GM21515 (cell line): ENCODE measurements around the gene CKAP5.
A peak's percentile ranks its signal among the peaks of the same experiment; 100 is the strongest.
"Not testable (repeated sequence)": the region's sequence is repeated elsewhere in the genome, so short reads cannot be mapped to it uniquely, and the experiment has no call there.

Experiments used
- ATAC-seq: cut with Tn5 transposase; IDR thresholded peaks from one replicate; pipeline ENCODE4 v1.9.1; 2021; ENCODE audit not compliant: unreplicated experiment

CKAP5 gene

DNA sequence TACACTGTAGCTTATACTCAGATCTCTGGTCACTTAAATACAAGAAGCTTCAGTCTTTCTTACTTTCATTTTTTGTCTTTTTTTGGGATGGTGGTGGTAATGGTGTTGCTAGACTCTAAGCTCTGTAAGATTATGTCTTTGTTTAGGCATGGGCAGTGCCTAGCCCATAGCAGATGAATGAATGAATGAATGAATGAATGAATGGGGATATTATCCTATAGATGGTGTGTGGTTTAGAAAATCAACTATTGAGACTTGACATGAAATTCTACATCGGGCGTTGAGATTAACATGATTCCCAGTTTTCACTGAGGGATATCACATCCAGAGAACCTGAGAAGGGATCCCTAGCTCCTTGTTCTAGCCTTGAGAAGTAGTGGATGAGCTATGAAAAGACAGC is 9.8 kb upstream of the CKAP5 start:
- ATAC-seq, result no peak

DNA sequence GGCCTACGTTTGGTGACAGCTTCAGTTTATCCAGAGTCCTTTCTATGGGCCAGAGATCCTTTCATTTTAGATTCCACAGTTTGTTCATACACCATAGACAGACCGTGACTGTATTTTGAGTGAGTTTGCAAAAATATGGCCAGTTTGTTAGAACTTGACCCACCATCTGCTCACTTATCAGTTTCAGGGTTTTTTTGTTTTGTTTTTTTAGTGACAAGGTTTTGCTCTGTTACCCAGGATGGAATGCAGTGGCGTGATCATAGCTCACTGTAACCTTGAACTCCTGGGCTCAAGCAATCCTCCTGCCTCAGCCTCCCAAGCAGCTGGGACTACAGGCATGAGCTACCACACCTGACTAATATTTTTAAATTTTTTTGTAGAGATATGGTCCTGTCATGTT is 9.1 kb upstream of the CKAP5 start:
- ATAC-seq, result no peak

- ATAC-seq, result no peak
Observed at GRCh38 chr11:46850829-46851380, 4.8 kb upstream of the CKAP5 start.

GRCh38 chr11:46849631-46850030 is 3.6 kb upstream of the CKAP5 start:
- ATAC-seq, result no peak

- ATAC-seq, result no peak
Observed at GRCh38 chr11:46846510-46846830, 390 bp upstream of the CKAP5 start.

DNA sequence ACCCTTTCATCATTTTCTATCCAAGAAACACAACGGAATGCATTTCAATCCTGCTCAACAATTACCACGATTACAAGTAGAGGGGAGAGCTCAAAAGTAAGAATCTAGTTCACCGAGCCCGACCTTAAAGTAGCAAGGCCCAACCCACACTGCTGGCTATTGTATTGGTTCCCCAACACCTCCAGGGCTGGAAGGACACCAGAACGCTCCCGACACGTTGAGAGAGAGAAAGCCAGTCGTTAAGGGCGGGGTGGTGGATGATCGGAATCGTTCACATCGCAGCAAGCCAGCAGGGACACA is 690 bp downstream of the CKAP5 start:
- ATAC-seq, result no peak

GRCh38 chr11:46840116-46840515 is 6.0 kb downstream of the CKAP5 start:
- no peak for ATAC-seq

DNA sequence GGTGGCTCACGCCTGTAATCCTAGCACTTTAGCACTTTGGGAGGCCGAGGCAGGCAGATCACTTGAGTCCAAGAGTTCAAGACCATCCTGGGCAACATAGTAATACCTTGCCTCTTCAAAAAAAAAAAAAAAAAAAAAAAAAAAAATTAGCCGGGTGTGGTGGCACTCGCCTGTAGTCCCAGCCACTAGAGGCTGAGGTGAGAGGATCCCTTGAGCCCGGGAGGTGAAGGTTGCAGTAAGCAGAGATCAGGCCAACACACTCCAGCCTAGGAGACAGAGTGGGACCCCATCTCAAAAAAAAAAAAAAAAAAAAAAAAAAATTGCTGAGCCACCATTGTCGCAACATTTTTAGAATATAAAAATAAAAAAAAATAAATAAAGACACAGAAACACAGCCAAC is 7.6 kb downstream of the CKAP5 start:
- no peak for ATAC-seq

DNA sequence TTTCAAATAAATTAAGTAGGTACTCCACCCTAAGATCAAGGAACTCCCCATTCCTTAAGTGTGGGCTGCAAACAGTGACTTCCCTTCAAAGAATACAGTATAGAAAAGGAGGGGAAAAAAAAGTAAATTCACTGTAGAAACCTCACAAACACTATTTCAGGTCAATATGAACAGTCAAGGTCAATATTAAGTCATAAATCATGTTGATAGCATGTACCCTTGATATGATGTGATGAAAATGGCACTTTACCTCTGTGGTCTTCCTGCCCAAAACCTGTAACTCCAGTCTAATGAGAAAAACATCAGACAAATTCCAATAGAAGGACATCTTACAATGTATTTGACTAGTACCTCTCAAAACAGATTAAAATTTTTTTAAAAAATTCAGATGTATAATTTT is 8.2 kb downstream of the CKAP5 start:
- ATAC-seq, result no peak

- no peak for ATAC-seq
Observed at GRCh38 chr11:46836870-46837269, 9.2 kb downstream of the CKAP5 start.

GRCh38 chr11:46836431-46836830 is 9.6 kb downstream of the CKAP5 start:
- no peak for ATAC-seq

DNA sequence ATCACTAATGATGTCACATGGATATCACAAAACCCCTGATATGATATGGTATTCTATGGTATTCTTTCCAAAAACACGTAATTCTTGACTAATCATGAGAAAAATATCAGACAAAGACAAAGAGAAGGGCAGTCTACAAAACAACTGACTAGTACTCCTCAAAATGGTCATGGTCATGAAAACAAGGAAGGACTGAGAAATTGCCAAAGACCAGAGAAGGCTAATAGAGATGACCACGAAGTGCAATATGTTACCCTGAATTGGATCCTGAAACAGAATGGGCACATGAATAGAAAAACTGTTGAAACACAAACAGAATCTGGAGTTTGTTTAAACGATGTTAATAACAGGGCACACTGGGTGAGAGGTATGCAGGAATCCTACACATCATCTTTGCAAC is 10.2 kb downstream of the CKAP5 start:
- no peak for ATAC-seq

GRCh38 chr11:46834821-46835220 is 11.3 kb downstream of the CKAP5 start:
- ATAC-seq, result no peak

DNA sequence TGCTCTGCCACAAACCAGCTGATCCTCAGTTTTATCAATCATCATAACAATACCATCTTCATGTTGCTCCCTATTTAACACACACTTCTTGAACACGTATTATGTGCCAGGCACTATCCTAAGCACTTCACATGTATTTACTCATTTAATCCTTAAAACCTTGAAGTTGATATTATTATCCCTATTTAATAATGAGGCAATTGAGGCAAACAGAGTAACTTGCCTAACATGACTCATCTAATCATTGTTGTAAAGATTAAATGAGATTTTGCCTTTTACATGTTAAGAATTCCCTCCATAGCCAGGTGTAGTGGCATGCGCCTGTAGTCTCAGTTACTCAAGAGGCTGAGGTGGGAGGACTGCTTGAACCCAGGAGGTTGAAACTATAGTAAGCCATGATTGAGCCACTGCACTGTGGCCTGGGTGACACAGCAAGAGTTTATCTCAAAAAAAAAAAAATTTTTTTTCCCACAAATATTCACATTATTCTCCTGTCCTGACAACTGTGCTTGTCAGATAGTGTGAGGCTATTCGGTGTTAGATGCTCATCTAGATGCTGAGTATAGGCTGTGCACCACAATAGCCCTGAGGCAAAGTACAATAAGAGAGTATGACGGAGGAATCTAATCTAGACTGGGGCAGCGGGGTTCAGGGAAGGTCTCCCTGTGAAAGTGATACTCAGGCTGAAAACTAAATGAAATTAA is 13.4 kb downstream of the CKAP5 start:
- ATAC-seq, result no peak

DNA sequence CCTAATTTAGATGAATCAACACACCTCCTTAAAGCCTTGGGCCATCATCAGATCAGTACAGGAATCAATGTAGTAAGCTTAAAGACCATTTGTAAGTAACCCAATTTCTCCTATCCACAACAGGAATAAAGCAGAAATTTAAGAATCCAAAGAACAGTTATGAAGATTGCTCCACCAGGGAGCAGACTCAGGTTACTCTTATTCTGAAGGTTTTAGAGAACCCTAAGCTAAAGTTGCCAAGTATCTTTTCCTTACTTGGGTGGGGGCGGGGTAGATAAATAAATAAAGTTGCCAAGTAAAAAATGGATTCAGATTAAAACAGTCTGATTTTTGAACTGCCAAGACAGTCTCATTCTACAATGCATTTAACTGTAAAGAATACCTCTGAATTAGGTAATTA is 18.1 kb downstream of the CKAP5 start:
- ATAC-seq, result no peak

- ATAC-seq, result peak; percentile 99
Observed at GRCh38 chr11:46826310-46827044, 19.6 kb downstream of the CKAP5 start.

DNA sequence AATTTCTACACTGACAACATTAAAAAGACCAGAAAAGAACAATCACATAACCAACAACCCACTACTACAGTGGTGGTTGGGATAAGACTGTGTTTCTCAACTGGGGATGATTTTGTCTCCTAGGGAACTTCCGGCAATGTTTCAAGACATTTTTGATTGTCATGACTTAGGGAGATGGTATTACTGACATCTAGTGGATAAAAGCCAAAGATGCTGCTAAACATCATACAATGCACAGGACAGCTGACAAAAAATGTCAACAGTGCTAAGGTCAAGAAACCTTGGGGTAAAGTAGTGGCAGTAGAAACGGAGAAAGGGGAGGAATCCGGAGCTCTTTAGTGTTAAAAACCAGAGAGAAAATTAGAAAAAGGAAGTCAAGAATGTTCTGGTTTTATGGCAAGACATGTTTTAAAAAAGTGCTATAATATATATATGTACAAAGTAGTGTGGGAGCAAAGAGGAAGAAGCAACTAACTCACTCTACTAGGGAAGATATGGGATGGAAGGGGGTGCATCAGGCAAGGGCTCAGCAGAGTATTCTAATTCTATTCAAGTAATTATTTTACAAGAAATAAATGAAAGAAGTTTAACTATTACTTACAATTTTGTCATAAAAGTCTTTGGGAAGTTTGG is 37.2 kb downstream of the CKAP5 start:
- no peak for ATAC-seq

DNA sequence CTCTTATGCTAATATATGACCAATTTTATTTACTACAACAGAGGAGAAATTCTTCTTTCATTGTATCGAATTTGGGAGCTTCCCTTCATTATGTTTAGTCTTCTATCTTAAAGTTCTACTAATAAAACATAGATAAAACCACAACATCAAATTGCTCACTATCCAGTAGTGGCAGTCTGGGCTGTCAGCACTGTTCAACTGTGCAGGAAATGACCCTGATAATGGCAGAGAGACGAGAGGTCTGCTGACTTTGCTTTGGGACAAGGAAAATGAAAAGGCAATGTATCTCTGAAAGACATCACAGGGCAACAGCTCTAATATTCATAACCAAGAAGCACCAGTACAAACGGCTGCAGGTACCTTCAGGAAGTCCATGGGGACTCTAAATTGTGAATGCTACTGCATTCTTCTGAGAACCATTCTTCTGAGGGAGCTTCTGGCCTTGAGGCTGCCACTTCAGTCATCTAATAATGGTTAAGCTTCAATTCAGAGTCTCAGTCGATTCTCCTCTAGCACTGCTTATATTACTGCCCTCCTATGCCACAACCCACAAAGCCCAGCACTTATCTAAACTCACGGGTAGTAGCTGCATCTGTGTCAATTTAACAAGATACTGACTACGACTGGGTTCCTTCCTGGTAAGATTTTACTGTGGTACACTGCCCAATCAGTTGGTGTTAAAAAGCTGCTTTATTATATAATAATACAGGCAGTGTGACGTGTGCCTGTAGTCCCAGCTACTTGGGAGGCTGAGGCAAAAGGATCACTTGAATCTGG is 44.2 kb downstream of the CKAP5 start:
- no peak for ATAC-seq

DNA sequence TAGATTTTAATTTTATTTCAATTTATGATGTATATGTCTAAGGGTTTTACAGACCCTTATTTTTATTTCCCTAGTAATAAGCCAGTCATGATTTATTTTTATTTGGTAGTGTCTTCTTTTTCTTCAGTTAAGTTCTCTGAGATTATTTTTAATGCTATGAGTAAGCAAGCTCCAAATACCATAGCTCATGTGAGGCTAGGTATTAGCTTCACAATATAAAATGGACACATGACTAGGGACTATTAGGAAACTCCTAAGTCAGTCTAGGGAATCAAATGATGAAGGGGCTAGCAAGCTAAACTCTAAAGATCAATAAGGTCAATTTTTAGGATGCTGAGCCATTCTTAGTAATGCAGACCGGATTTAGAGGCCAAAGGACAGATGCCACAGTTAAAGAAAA is 45.9 kb downstream of the CKAP5 start:
- no peak for ATAC-seq

GRCh38 chr11:46799725-46800124 is 46.4 kb downstream of the CKAP5 start:
- ATAC-seq, result not testable (repeated sequence)

GRCh38 chr11:46778416-46778815 is 67.7 kb downstream of the CKAP5 start:
- ATAC-seq, result no peak

DNA sequence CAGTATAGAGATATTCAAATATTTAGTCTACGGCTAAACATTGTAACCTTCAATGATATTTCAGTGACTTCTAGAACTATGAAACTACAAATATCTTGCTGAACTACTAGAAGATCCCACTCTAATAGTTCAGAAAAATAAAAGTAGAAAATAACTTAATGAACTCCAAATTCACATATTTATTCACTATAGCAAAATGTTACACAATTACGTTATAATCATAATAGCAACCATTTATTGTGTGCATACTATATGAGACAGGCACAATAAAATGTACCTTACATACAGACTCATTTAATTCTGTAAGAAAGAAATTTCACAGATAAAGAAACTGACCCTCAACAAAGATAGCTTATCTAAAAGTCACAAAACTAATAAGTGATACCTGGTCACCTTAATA is 69.2 kb downstream of the CKAP5 start:
- ATAC-seq, result no peak
